ENCODE results near the gene RABGEF1. TPM values are rescaled to one million over a fixed set of nuclear protein-coding genes. Genes with fewer than 3 reads are reported as not detected.
"Not testable (repeated sequence)": the region's sequence is repeated elsewhere in the genome, so short reads cannot be mapped to it uniquely, and the experiment has no call there.

The RABGEF1 gene
- polyA plus RNA-seq, 5 donors, result 29.4 to 38.8 (median 36.8) TPM

GRCh38 chr7:66763633-66764355 is 23.3 kb downstream of the RABGEF1 start:
- DNase-seq, result not testable (repeated sequence)

GRCh38 chr7:66764905-66765304 is 24.4 kb downstream of the RABGEF1 start:
- not testable (repeated sequence) for DNase-seq

GRCh38 chr7:66765322-66766025 is 24.9 kb downstream of the RABGEF1 start:
- not testable (repeated sequence) for DNase-seq

GRCh38 chr7:66766041-66766440 is 25.5 kb downstream of the RABGEF1 start:
- no peak for DNase-seq

GRCh38 chr7:66767486-66767885 is 27.0 kb downstream of the RABGEF1 start:
- DNase-seq, result not testable (repeated sequence)

DNA sequence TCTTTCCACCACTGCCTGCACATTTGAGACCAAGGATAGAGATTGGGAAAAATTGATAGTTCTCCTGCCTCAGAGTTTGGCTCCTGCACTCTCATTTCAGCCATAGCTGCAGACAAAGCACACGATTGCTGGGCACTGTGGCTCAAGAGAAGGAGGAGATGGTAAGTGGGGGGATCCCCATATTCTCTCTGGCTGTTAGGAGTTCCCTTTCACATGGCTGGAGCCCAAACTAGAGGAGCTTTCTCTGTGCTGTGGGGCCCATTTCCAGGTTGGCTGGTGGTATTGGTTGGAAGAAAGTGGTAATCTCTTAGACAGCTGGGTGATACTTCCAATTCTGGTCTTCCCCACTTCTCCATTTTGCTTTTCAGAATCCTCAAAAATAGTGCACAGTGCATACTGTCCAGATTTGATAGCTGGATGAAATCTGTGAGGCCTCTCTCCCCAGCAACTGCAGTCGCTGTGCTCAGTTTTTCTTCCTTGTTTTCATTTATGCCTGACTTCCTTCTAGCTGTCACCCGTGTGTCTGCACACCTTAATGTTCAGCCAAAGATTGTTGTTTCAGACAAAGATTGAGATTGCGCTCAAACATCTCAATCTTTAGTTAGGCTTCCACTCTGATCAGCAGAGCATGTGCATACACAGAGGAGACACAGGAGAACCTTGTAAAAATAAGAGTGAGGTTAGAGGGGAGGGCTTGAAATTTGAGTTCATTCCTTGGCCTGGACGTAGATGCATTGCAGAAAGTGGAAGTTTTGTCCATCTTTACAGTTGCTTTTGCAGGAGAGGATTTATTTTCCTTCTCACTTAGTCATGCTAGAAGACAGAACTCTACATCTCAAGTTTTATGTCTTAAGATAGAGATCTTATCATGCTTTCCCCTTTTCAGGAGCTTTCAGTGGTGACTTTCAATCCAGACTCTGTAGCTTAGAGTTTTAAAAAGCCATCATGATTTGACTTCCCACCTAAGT is 28.6 kb downstream of the RABGEF1 start:
- DNase-seq, result no peak

- DNase-seq, result no peak
Measured at GRCh38 chr7:66769833-66770512, 29.4 kb downstream of the RABGEF1 start.

DNA sequence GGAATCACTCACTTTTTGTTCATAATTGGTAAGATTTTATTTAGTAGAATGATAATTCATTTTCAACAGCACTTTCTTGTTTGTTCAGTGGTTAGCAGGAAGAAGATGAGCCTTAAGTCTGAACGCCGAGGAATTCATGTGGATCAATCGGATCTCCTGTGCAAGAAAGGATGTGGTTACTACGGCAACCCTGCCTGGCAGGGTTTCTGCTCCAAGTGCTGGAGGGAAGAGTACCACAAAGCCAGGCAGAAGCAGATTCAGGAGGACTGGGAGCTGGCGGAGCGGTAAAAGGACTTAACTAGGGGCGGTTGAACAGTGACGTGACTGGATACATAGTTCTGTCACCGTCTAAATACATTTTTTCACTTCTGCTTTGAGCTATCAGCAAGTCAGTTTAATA is 31.3 kb downstream of the RABGEF1 start:
- DNase-seq, result no peak

DNA sequence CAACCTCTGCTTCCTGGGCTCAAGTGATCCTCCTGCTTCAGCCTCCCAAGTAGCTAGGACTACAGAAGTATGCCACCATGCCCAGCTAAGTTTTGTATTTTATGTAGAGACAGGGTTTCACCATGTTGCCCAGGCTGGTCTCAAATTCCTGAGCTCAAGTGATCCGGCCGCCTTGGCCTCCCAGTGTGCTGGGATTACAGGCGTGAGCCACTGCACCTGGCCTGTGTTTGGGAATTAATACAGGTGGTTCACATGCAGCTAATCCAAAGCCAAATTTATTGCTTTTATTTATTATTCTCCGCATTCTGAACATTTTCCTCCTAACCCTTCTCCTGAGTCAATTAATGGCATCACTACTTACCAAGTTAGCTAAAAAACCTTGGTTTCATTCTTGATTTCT is 33.2 kb downstream of the RABGEF1 start:
- not testable (repeated sequence) for DNase-seq

GRCh38 chr7:66776383-66776782 is 35.9 kb downstream of the RABGEF1 start:
- not testable (repeated sequence) for DNase-seq

- DNase-seq, result no peak
Measured at GRCh38 chr7:66776800-66777442, 36.4 kb downstream of the RABGEF1 start.

DNA sequence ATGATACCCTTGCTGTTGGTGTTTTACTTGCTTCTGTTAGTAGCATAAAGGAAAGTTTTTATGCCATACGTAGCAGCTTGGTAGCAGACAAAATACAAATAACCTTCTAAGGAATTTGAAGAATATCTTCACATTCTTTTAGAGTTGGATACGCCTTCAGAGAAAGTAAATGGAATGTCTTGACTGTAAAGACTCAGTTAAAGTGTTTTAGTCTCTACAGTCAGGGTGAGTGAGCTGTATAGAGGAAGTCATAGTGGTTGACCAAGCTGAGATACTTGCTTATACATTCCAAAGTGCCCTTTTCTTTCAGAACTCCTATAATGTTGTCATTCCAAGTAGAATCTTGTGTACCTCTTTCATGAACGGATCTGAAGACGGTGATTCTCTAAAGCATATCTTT is 37.7 kb downstream of the RABGEF1 start:
- DNase-seq, result no peak

DNA sequence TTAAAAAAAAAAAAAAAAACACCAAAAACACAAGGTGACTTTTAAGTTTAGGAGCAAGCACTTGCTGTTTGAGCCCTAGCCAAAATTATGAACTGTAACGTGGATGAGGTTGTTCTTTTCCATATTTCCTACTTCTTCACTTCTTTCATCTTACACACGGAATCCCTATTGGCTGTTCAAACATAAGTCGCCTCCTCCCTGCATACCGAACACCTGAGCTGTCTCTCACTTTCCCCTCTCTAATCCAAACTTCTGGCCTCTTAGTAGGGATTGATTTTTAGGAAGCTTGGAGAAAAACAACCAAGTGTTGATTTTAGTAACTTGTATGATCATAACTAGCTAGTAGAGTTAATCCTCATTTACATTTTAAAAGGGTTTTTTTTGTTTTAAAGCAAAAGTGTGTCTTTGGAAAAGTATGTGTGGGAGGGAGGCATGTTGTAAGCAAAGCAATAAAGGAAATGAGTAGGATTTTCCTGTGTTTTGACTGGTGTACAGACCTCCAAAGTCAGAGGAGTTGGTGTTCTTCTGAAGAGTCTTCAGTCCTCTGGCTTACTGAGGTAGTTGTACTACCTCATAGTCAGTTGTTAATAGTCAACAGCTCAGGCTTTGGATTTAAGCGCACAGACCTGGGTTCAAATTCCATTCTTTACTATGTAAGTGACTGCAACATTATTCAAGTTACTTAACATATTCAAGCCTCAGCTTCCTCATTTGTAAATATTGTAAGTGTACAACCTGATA is 39.3 kb downstream of the RABGEF1 start:
- DNase-seq, result no peak

- DNase-seq, result no peak
Measured at GRCh38 chr7:66781408-66782090, 41.0 kb downstream of the RABGEF1 start.

GRCh38 chr7:66782875-66783274 is 42.3 kb downstream of the RABGEF1 start:
- not testable (repeated sequence) for DNase-seq

- DNase-seq, result not testable (repeated sequence)
Measured at GRCh38 chr7:66783887-66784595, 43.5 kb downstream of the RABGEF1 start.

- DNase-seq, result no peak
Measured at GRCh38 chr7:66790196-66790595, 49.7 kb downstream of the RABGEF1 start.

DNA sequence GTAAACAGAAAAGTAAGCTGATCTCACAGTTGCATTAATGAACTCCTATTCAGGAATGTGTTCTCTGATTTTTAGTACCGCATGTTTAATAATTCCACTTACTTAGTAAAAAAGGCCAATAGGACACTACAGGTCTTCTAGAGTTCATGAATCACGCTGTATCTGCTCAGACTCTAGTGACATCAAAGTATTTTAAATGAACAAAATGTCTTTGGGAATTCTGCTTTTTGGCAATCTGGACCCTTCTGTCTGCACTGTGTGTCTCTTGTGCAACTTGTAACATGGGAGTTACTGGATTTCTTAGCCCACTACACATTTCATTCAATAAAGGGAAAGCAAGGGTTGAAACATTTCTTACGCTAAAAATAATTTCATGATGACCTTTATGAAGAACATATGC is 50.2 kb downstream of the RABGEF1 start:
- DNase-seq, result no peak

GRCh38 chr7:66800591-66800990 is 60.1 kb downstream of the RABGEF1 start:
- DNase-seq, result no peak

Measured in right lung (tissue), 5 donors.